Ovary (tissue), 3 donors: ENCODE results near the gene PARD3B.

Experiments used
- CTCF ChIP-seq, 3 donors: fragments of 450-650 bp in 2 of 3; fragments of 200-600 bp in 1 of 3; IDR thresholded peaks; one replicate each; pipeline versions ENCODE4 v1.5.1 to v1.8.0; 2016 to 2022; ENCODE audit warnings: antibody characterized with exemption in 3 of 3, mild to moderate bottlenecking in 1 of 3
- EP300 ChIP-seq: sonication (generic); formaldehyde crosslinking; IDR thresholded peaks from one replicate; pipeline ENCODE4 v1.6.1; 2017; ENCODE audit warnings: antibody characterized with exemption
- POLR2A ChIP-seq: fragments of 450-650 bp; IDR thresholded peaks from one replicate; pipeline ENCODE4 v1.6.1; 2017; ENCODE audit warnings: antibody characterized with exemption, mild to moderate bottlenecking, moderate library complexity
- donor health status: DM: no; HTN: no; CAD: no.

GRCh38 chr2:204696124-204696523, 150.8 kb downstream of the PARD3B start:
- TF ChIP-seq CTCF (IDR thresholded peaks at IDR 0.05), result no peak
- no peak for TF ChIP-seq EP300
- TF ChIP-seq POLR2A, result no peak
